ENCODE measurements around the gene SPTBN5.

The SPTBN5 gene

GRCh38 chr15:41851755-41852370 lies 42.0 kb downstream of the SPTBN5 start:
- ATAC-seq: no peak
- TF ChIP-seq ZNF565 (CRISPR knock-in tag; conservative IDR thresholded peaks at IDR 0.05; ENCODE audit: low read depth) (no peak), TCF4 (CRISPR knock-in tag; IDR thresholded peaks at IDR 0.05; ENCODE audit: borderline replicate concordance) (no peak), CSRNP3 (CRISPR knock-in tag; IDR thresholded peaks at IDR 0.05) (no peak), ZFP3 (CRISPR knock-in tag; IDR thresholded peaks at IDR 0.05) (no peak), ARNTL (CRISPR knock-in tag; IDR thresholded peaks at IDR 0.05; ENCODE audit: borderline replicate concordance, low read depth) (no peak), CSDC2 (CRISPR knock-in tag; IDR thresholded peaks at IDR 0.05) (no peak), PATZ1 (CRISPR knock-in tag; IDR thresholded peaks at IDR 0.05; ENCODE audit: borderline replicate concordance) (no peak), ZFP30 (CRISPR knock-in tag; IDR thresholded peaks at IDR 0.05) (no peak), ISL1 (CRISPR knock-in tag; IDR thresholded peaks at IDR 0.05) (no peak), TOX (CRISPR knock-in tag; IDR thresholded peaks at IDR 0.05; ENCODE audit: borderline replicate concordance) (no peak), ESRRG (CRISPR knock-in tag; IDR thresholded peaks at IDR 0.05) (no peak), ZNF70 (CRISPR knock-in tag; IDR thresholded peaks at IDR 0.05) (no peak)

- TF ChIP-seq GLIS3 (CRISPR knock-in tag; IDR thresholded peaks at IDR 0.05) (no peak), CSDC2 (CRISPR knock-in tag; IDR thresholded peaks at IDR 0.05) (no peak), ZNF565 (CRISPR knock-in tag; conservative IDR thresholded peaks at IDR 0.05; ENCODE audit: low read depth) (no peak)
Observed at GRCh38 chr15:41851167-41851523, 42.7 kb downstream of the SPTBN5 start.

GRCh38 chr15:41850482-41851166 lies 43.2 kb downstream of the SPTBN5 start:
- TF ChIP-seq ZNF70 (CRISPR knock-in tag; IDR thresholded peaks at IDR 0.05) (no peak), RARB (CRISPR knock-in tag; IDR thresholded peaks at IDR 0.05) (no peak), CSDC2 (CRISPR knock-in tag; IDR thresholded peaks at IDR 0.05) (no peak), ARNTL (CRISPR knock-in tag; IDR thresholded peaks at IDR 0.05; ENCODE audit: borderline replicate concordance, low read depth) (no peak), CREB5 (CRISPR knock-in tag; IDR thresholded peaks at IDR 0.05; ENCODE audit: low read depth) (no peak), GLIS3 (CRISPR knock-in tag; IDR thresholded peaks at IDR 0.05) (no peak), TCF4 (CRISPR knock-in tag; IDR thresholded peaks at IDR 0.05; ENCODE audit: borderline replicate concordance) (no peak), OSR1 (CRISPR knock-in tag; IDR thresholded peaks at IDR 0.05) (no peak), ZNF565 (CRISPR knock-in tag; conservative IDR thresholded peaks at IDR 0.05; ENCODE audit: low read depth) (no peak), ISL1 (CRISPR knock-in tag; IDR thresholded peaks at IDR 0.05) (no peak), PATZ1 (CRISPR knock-in tag; IDR thresholded peaks at IDR 0.05; ENCODE audit: borderline replicate concordance) (no peak), PPARA (CRISPR knock-in tag; IDR thresholded peaks at IDR 0.05; ENCODE audit: borderline replicate concordance) (no peak), TSHZ2 (CRISPR knock-in tag; IDR thresholded peaks at IDR 0.05) (no peak), ZFP3 (CRISPR knock-in tag; IDR thresholded peaks at IDR 0.05) (no peak), BACH2 (CRISPR knock-in tag; IDR thresholded peaks at IDR 0.05; ENCODE audit: borderline replicate concordance) (no peak)
- no peak for ATAC-seq

More at GRCh38 chr15:41851167-41851523, 42.7 kb downstream of the SPTBN5 start:
- ATAC-seq: no peak
